ENCODE results near the gene C16orf74.

The C16orf74 gene

DNA sequence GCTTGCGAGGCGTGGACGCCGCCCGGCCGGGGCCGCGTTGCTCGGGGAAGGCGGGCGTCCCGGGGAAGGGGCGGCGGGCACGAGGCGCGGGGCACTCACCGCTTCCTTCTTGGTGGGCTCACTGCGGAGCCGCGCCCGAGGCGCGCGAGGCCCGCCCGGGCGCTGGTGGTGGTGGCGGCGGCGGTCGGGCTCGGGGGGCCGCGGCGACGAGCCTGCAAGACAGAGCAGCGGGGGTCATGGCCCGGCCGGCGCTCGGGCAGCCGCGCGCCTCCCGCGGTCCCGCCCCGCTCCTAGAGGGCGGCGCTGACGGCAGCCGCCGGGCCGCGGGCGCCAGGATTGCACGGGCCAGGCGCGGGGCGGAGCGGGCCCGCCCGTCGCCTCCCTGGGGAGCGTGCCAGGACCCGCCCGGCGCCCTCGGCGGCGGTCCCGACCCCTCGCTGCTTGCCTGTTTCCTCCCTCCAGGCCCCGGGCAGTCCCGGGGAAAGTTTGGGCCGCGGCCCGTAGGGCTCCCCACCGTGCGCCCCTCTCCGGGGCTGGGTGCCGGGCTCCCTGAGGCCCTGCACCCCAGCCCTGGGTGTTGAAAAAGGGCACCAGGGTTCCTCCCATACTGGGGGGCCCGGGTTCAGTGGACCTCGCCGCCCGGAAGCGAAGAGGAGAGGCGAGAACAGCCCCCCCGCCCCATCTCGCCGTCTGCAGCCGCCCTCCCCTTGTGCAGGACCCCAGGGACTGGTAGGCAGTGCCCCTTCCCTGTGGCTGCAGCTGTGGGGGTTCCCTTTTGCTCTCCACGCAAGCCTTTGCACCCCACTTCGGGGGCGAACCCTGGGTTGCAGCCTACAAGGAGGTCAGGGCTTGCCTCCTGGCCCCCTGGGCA lies at the start of gene C16orf74:
Gene C16orf74, minus strand, starts transcription at position 270 of the 871 bp plus-strand sequence. CDS start 15,879 bp downstream, outside the sequence.
- peak within 1 kb of the TSS; percentile 2; the same call in 1 of the 2 replicates for H3K27ac ChIP-seq (ENCODE audit: low read depth, low read length)
- no peaks in the 10 kb centered on the region for H3K9me3 ChIP-seq (ENCODE audit: control insufficient read depth, insufficient read depth, low read depth, low read length)
- peaks cover 57% of the 10 kb centered on the region for H3K4me1 ChIP-seq (ENCODE audit: control insufficient read depth, insufficient read depth, low read length)
- peaks cover 32% of the 10 kb centered on the region for H3K27me3 ChIP-seq (ENCODE audit: control insufficient read depth, insufficient read depth, low read length)
- no peaks in the 10 kb centered on the region for H3K36me3 ChIP-seq (ENCODE audit: control insufficient read depth, insufficient read depth, low read length)
- H3K9ac ChIP-seq (ENCODE audit: low read length) = peak within 1 kb of the TSS; percentile 77
- peak within 1 kb of the TSS; percentile 70 for H3K4me3 ChIP-seq (ENCODE audit: low read depth, low read length)

DNA sequence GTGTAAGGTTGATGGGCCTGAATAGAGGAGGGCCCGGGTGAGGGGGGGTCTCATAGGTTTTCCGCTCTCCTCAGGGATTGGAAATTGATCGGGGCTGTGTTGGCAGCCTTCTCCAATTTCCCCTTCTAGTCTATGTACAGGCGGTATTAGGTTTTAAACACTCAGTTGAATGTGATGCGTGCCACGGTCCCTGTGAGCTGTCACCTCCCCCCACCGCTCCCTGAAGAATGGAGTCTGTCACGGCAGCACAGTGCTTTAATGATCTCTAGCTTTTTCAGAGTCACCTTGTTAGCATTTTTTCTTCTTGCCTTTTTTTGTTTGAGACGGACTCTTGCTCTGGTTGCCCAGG lies 49.4 kb upstream of the C16orf74 start:
- peak overlapping the region; percentile 93 for H3K27ac ChIP-seq (ENCODE audit: low read depth, low read length)

DNA sequence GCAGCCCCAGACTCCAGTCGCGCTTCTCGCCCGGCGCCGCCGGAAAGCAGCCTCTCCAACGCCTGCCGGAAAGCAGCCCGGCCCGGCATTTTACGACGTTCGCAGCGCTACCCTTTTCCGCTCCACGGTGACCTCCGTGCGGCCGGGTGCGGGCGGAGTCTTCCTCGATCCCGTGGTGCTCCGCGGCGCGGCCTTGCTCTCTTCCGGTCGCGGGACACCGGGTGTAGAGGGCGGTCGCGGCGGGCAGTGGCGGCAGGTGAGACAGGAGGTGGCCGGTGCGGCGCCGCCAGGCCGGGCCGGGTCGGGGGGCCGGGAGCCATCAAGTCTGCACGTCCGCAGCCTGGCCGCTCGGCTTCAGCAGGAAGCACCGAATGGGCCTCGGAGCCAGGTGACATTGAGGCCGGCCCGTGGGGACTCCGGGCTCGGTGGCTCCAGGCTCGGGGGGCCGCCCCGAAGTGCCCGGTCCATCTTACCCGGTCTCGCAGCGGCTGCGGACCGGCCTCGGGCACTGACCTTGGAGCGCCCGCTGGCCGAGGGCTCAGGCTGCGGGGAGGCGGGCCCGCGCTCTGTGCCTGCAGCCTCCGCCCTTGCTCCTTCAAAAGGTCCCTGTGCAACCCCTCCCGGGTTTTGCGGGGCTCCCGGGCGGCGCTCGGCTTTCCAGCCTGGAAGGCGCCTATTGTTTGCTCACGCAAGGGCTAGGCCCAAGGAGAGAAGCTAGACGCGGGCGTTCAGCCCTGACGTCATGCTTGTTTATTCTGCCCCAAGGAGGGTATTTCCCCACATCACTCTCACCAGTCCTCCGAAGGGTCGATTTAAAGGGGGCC lies 48.8 kb upstream of the C16orf74 start, which contains the start of the genes COX4I1 and EMC8:
Gene COX4I1, plus strand, starts transcription at position 199 of the 824 bp plus-strand sequence. CDS start 1,511 bp downstream, outside the sequence.
Gene EMC8, minus strand, starts transcription at position 48 of the 824 bp plus-strand sequence. CDS start 249 bp downstream, outside the sequence.
- peaks cover 65% of the 10 kb centered on the region for H3K36me3 ChIP-seq (ENCODE audit: control insufficient read depth, insufficient read depth, low read length)
- peak within 1 kb of the TSS; percentile 93 for H3K27ac ChIP-seq (ENCODE audit: low read depth, low read length)

More for the DNA sequence above, 49.4 kb upstream of the C16orf74 start:
- Histone ChIP-seq H3K27me3 (ENCODE audit: control insufficient read depth, insufficient read depth, low read length) (no peaks in the 10 kb centered on the region), H3K36me3 (ENCODE audit: control insufficient read depth, insufficient read depth, low read length) (peaks cover 65% of the 10 kb centered on the region), H3K4me1 (ENCODE audit: control insufficient read depth, insufficient read depth, low read length) (peaks cover 6% of the 10 kb centered on the region; the same call in 1 of the 2 replicates), H3K9ac (ENCODE audit: low read length) (peak overlapping the region; percentile 93), H3K4me3 (ENCODE audit: low read depth, low read length) (peak overlapping the region; percentile 90), H3K9me3 (ENCODE audit: control insufficient read depth, insufficient read depth, low read depth, low read length) (no peaks in the 10 kb centered on the region)

DNA sequence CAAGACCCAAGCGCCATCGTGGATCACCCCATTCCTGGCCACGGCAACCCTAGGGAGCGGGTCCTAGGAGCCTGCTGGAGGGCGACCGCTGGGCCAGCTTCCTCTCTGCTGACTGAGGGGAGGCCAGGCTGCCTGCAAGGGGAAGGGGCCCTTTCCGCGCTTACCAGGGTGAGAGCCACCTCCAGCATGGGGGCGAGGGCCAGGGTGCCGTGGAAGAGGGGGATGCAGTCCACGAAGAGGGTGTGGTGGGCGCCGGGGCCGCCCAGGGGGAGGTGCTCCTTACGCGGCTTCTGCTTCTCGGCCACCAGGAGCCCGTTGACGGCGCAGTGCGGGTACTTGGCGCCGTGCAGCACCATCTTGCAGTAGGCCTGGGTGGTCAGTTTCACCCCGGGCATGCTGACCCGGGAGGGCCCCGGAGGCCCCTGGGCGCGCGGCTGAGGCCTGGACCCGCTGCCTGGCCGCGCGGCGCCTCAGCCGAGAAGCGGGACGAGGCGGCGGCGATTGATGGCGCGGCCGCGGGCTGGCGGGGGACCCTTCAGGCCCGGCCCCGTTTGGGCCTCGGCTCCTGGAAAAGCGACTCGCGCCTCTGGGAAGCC lies 48.1 kb upstream of the C16orf74 start:
- no peaks in the 10 kb centered on the region for H3K27me3 ChIP-seq (ENCODE audit: control insufficient read depth, insufficient read depth, low read length)
- no peaks in the 10 kb centered on the region for H3K9me3 ChIP-seq (ENCODE audit: control insufficient read depth, insufficient read depth, low read depth, low read length)
- peak overlapping the region; percentile 93; the same call in 1 of the 2 replicates for H3K27ac ChIP-seq (ENCODE audit: low read depth, low read length)
- H3K4me1 ChIP-seq (ENCODE audit: control insufficient read depth, insufficient read depth, low read length) = peaks cover 6% of the 10 kb centered on the region; the same call in 1 of the 2 replicates
- H3K36me3 ChIP-seq (ENCODE audit: control insufficient read depth, insufficient read depth, low read length) = peaks cover 66% of the 10 kb centered on the region
- H3K4me3 ChIP-seq (ENCODE audit: low read depth, low read length) = peak overlapping the region; percentile 90
- peak overlapping the region; percentile 93 for H3K9ac ChIP-seq (ENCODE audit: low read length)

More for the DNA sequence above, 48.8 kb upstream of the C16orf74 start, which contains the start of the genes COX4I1 and EMC8:
- peak within 1 kb of the TSS; percentile 90 for H3K4me3 ChIP-seq (ENCODE audit: low read depth, low read length)
- H3K9ac ChIP-seq (ENCODE audit: low read length) = peak within 1 kb of the TSS; percentile 93
- H3K9me3 ChIP-seq (ENCODE audit: control insufficient read depth, insufficient read depth, low read depth, low read length) = no peaks in the 10 kb centered on the region
- H3K4me1 ChIP-seq (ENCODE audit: control insufficient read depth, insufficient read depth, low read length) = peaks cover 6% of the 10 kb centered on the region; the same call in 1 of the 2 replicates
- no peaks in the 10 kb centered on the region for H3K27me3 ChIP-seq (ENCODE audit: control insufficient read depth, insufficient read depth, low read length)

DNA sequence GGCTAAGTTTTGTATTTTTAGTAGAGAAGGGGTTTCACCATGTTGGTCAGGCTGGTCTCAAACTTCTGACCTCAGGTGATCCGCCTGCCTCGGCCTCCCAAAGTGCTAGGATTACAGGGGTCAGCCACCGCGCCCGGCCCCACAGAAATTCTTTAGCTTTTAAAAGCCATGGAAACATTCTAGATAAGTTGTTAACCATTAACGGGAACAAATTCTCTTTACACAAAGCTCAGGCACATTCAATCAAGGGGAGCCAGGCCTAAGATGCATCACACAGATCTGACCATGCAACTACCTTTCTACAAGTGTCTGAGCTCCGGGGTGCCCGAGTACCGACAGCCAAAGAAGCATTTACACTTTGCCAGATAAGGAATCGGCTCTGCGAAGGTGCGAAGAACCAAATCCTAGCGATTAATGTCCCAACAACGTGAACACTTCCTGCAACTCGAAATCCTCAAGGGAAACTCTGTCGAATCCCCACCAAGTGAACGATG lies 47.4 kb upstream of the C16orf74 start:
- peak overlapping the region; percentile 90 for H3K4me3 ChIP-seq (ENCODE audit: low read depth, low read length)
- no peaks in the 10 kb centered on the region for H3K9me3 ChIP-seq (ENCODE audit: control insufficient read depth, insufficient read depth, low read depth, low read length)
- H3K4me1 ChIP-seq (ENCODE audit: control insufficient read depth, insufficient read depth, low read length) = peaks cover 6% of the 10 kb centered on the region; the same call in 1 of the 2 replicates
- no peaks in the 10 kb centered on the region for H3K27me3 ChIP-seq (ENCODE audit: control insufficient read depth, insufficient read depth, low read length)
- H3K36me3 ChIP-seq (ENCODE audit: control insufficient read depth, insufficient read depth, low read length) = peaks cover 63% of the 10 kb centered on the region
- peak overlapping the region; percentile 93; the same call in 1 of the 2 replicates for H3K27ac ChIP-seq (ENCODE audit: low read depth, low read length)
- peak overlapping the region; percentile 93 for H3K9ac ChIP-seq (ENCODE audit: low read length)

DNA sequence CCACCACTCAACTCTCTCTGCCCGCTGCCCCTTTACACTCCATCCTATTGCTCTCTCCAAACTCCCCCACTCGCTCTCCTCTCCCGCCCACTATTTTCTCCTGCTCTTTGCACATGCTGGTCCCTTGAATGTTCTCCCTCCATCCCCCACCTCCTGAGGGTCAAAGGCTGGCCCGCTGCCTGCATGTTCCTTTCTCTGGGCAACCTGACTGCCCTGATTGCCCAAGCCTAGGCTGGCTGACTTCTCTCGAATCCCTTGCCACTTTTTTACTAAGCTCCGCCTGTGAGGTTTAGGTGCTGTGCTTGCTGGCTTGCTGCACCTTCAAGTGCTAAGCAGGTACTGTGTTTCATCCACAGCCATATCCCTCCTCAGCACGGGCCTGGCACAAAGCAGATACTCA lies 45.7 kb upstream of the C16orf74 start:
- Histone ChIP-seq H3K27me3 (ENCODE audit: control insufficient read depth, insufficient read depth, low read length) (no peaks in the 10 kb centered on the region), H3K4me3 (ENCODE audit: low read depth, low read length) (no peak overlapping the region), H3K36me3 (ENCODE audit: control insufficient read depth, insufficient read depth, low read length) (peaks cover 63% of the 10 kb centered on the region), H3K4me1 (ENCODE audit: control insufficient read depth, insufficient read depth, low read length) (peaks cover 6% of the 10 kb centered on the region; the same call in 1 of the 2 replicates), H3K9me3 (ENCODE audit: control insufficient read depth, insufficient read depth, low read depth, low read length) (peaks cover 2% of the 10 kb centered on the region), H3K9ac (ENCODE audit: low read length) (no peak overlapping the region), H3K27ac (ENCODE audit: low read depth, low read length) (no peak overlapping the region)

DNA sequence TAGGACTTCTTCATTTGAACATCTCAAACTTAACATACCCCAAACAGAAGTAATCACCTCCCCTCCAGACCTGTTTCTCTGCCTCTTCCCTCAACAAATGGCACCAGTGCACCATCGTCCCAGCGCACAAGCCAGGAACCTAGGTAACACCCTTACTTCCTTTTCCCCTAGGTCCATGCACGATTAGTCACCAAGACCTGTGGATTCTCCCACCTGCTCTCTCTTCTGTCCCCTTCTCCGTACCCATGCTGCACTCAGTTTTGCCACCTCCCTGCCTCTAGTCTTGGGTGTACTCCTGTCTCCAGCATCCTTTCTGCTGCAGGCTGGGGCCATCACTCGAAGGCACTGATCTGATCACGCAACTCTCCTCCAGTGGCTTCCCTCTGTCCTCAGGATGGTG lies 45.3 kb upstream of the C16orf74 start:
- Histone ChIP-seq H3K9me3 (ENCODE audit: control insufficient read depth, insufficient read depth, low read depth, low read length) (peaks cover 3% of the 10 kb centered on the region), H3K9ac (ENCODE audit: low read length) (no peak overlapping the region), H3K27ac (ENCODE audit: low read depth, low read length) (no peak overlapping the region), H3K4me1 (ENCODE audit: control insufficient read depth, insufficient read depth, low read length) (peaks cover 6% of the 10 kb centered on the region; the same call in 1 of the 2 replicates), H3K4me3 (ENCODE audit: low read depth, low read length) (no peak overlapping the region), H3K27me3 (ENCODE audit: control insufficient read depth, insufficient read depth, low read length) (no peaks in the 10 kb centered on the region), H3K36me3 (ENCODE audit: control insufficient read depth, insufficient read depth, low read length) (peaks cover 63% of the 10 kb centered on the region)

DNA sequence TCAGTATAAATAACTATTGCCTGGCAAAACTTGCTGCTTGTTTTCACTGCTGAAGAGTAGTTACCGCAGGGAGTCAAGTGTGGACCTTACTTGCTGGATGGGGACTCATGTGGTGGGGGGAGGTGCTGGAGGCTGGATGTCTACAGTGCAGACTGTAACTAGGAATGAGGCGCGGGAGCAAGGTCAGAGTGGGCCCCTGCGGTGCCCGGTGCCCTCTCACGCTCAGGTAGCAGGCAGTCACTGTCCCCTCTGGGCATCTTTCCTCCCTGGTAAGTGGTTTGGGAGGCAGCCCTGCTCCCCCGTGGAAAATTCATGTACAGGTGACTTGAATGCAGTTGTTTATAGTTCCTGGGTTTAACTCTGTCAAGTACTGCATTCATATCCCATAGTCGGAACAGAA lies 43.8 kb upstream of the C16orf74 start:
- no peak overlapping the region for H3K9ac ChIP-seq (ENCODE audit: low read length)
- H3K9me3 ChIP-seq (ENCODE audit: control insufficient read depth, insufficient read depth, low read depth, low read length) = peaks cover 3% of the 10 kb centered on the region
- no peaks in the 10 kb centered on the region for H3K27me3 ChIP-seq (ENCODE audit: control insufficient read depth, insufficient read depth, low read length)
- peaks cover 6% of the 10 kb centered on the region; the same call in 1 of the 2 replicates for H3K4me1 ChIP-seq (ENCODE audit: control insufficient read depth, insufficient read depth, low read length)
- no peak overlapping the region for H3K27ac ChIP-seq (ENCODE audit: low read depth, low read length)
- H3K36me3 ChIP-seq (ENCODE audit: control insufficient read depth, insufficient read depth, low read length) = peaks cover 61% of the 10 kb centered on the region
- H3K4me3 ChIP-seq (ENCODE audit: low read depth, low read length) = no peak overlapping the region

DNA sequence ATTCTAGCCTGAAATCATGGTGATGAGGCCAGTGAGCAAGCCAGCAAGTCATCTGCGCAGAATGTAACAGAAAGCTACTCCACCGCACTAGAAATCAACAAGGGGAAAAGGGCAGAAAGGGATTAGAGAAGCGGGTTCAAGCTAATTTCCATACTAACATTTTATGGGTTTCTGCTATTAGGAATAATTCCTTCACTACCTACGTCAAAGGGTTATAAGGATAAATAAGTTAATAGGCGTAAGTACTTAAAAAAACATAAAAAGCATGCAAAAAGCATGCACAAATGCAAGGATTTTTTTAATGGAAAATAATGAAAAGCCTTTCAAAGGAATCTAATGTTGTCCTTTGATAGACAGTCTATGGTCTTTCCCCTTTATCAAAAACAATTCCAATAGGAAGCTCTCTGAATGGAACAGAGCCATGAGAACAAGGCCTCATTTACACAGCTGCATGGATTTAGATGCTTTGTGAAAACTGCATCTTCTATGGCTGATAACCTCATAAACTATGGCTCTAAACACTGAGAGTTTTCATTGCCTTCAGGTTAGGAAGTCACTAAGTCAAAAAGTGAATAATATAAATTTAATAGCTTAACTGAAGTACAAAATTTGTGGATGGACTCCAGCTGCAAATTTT lies 42.9 kb upstream of the C16orf74 start:
- H3K27me3 ChIP-seq (ENCODE audit: control insufficient read depth, insufficient read depth, low read length) = no peaks in the 10 kb centered on the region
- no peak overlapping the region for H3K27ac ChIP-seq (ENCODE audit: low read depth, low read length)
- peaks cover 3% of the 10 kb centered on the region for H3K9me3 ChIP-seq (ENCODE audit: control insufficient read depth, insufficient read depth, low read depth, low read length)
- H3K36me3 ChIP-seq (ENCODE audit: control insufficient read depth, insufficient read depth, low read length) = peaks cover 68% of the 10 kb centered on the region
- no peak overlapping the region for H3K9ac ChIP-seq (ENCODE audit: low read length)
- no peak overlapping the region for H3K4me3 ChIP-seq (ENCODE audit: low read depth, low read length)
- H3K4me1 ChIP-seq (ENCODE audit: control insufficient read depth, insufficient read depth, low read length) = peaks cover 6% of the 10 kb centered on the region; the same call in 1 of the 2 replicates

DNA sequence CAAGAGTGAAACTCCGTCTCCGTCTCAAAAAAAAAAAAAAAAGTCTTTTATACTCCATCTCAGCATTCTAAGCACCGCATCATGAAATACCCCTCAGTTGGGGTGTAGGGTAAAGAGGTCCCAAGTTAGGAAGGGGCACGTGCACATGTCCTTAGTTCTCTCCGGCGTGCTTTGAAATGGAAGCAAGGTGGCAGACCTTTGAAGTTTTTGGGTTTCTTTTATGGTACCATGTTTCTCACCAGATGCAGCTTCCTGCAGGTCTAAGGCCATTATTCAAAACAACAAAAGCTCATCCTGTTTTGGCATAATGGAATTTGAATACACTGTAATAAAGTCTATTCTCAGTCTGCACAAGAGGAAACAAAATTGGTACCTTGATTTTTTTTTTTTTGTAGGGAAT lies 38.9 kb upstream of the C16orf74 start:
- no peaks in the 10 kb centered on the region for H3K27me3 ChIP-seq (ENCODE audit: control insufficient read depth, insufficient read depth, low read length)
- H3K36me3 ChIP-seq (ENCODE audit: control insufficient read depth, insufficient read depth, low read length) = peaks cover 74% of the 10 kb centered on the region
- no peak overlapping the region for H3K27ac ChIP-seq (ENCODE audit: low read depth, low read length)
- no peak overlapping the region for H3K9ac ChIP-seq (ENCODE audit: low read length)
- peaks cover 3% of the 10 kb centered on the region for H3K9me3 ChIP-seq (ENCODE audit: control insufficient read depth, insufficient read depth, low read depth, low read length)
- no peaks in the 10 kb centered on the region for H3K4me1 ChIP-seq (ENCODE audit: control insufficient read depth, insufficient read depth, low read length)
- no peak overlapping the region for H3K4me3 ChIP-seq (ENCODE audit: low read depth, low read length)
